Gastroesophageal sphincter (tissue), 3 donors: ENCODE measurements around the gene EXOSC9.

Experiments
- CTCF ChIP-seq, 4 experiments: fragments of 200-600 bp in 2 of 4; fragments of 450-650 bp in 2 of 4; sonication (generic) in 1 of 4; IDR thresholded peaks; one replicate each; pipeline ENCODE4 v1.5.1; 2017 to 2019; ENCODE audit warnings: antibody characterized with exemption in 4 of 4, mild to moderate bottlenecking in 2 of 4, moderate library complexity in 2 of 4
- POLR2A ChIP-seq, 2 donors: fragments of 450-650 bp; IDR thresholded peaks; one replicate each; pipeline ENCODE4 v1.6.1; 2017; ENCODE audit warnings: antibody characterized with exemption in 2 of 2, mild to moderate bottlenecking in 2 of 2, moderate library complexity in 1 of 2

- TF ChIP-seq CTCF (IDR thresholded peaks at IDR 0.05), result no peak
- no peak for TF ChIP-seq POLR2A (IDR thresholded peaks at IDR 0.05)
Observed at GRCh38 chr4:121767166-121767565, 34.0 kb upstream of the EXOSC9 start.
